Measurements from ENCODE around the gene LATS2.

The LATS2 gene

GRCh38 chr13:21079761-21080592 is 18.6 kb upstream of the LATS2 start:
- no peak for TF ChIP-seq CTCF (IDR thresholded peaks at IDR 0.05; ENCODE audit: low read depth, low read length)
- peak overlapping the region; percentile 47 for H3K4me3 ChIP-seq (ENCODE audit: low read depth, low read length)

- no peak for TF ChIP-seq CTCF (IDR thresholded peaks at IDR 0.05; ENCODE audit: low read depth, low read length)
- H3K4me3 ChIP-seq (ENCODE audit: low read depth, low read length) = no peak overlapping the region
These were observed 17.8 kb upstream of the LATS2 start for GRCh38 chr13:21079221-21079620.

GRCh38 chr13:21078501-21078900 is 17.1 kb upstream of the LATS2 start:
- no peak overlapping the region for H3K4me3 ChIP-seq (ENCODE audit: low read depth, low read length)
- TF ChIP-seq CTCF (IDR thresholded peaks at IDR 0.05; ENCODE audit: low read depth, low read length) = no peak

GRCh38 chr13:21077788-21078353 is 16.5 kb upstream of the LATS2 start:
- H3K4me3 ChIP-seq (ENCODE audit: low read depth, low read length) = no peak overlapping the region
- TF ChIP-seq CTCF (IDR thresholded peaks at IDR 0.05; ENCODE audit: low read depth, low read length) = no peak

- H3K4me3 ChIP-seq (ENCODE audit: low read depth, low read length) = no peak overlapping the region
- no peak for TF ChIP-seq CTCF (IDR thresholded peaks at IDR 0.05; ENCODE audit: low read depth, low read length)
These were observed 15.8 kb upstream of the LATS2 start for GRCh38 chr13:21077076-21077787.

GRCh38 chr13:21076253-21076652 is 14.9 kb upstream of the LATS2 start:
- no peak for TF ChIP-seq CTCF (IDR thresholded peaks at IDR 0.05; ENCODE audit: low read depth, low read length)
- H3K4me3 ChIP-seq (ENCODE audit: low read depth, low read length) = no peak overlapping the region
